Measurements from ENCODE around the gene GAD1. TPM values are rescaled to one million over a fixed set of nuclear protein-coding genes. Genes with fewer than 3 reads are reported as not detected.

The GAD1 gene
- polyA plus RNA-seq, 2 of the 4 experiments (the other 2 are of a cell fraction), result 0.15 to 0.48 TPM

DNA sequence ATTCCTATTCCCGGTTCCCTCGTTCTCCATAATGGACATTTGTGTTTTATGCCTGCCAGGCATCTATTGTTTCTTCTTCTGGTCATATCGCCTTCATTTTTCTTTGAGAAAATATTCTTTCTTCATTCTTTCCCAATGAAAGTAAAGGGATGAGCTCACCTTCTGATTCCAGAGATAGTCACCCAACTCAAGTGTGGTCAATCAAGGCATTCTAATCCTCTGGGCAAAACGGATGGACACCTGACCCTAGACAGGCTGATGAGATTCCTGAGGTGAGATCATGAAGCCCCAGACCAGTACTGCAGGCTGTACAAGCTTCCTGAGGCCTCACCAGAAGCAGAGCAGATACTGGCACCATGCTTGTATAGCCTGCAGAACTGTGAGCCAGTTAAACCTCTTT lies 52.8 kb downstream of the GAD1 start:
- Histone ChIP-seq H3K4me2 (no peak overlapping the region), H3K4me3 (no peak overlapping the region), H3K9me3 (no peaks in the 10 kb centered on the region), H3K4me1 (no peaks in the 10 kb centered on the region), H3K27ac (no peak overlapping the region)
- POLR2A ChIA-PET, result no interaction called here
- TF ChIP-seq, protein P1, sequence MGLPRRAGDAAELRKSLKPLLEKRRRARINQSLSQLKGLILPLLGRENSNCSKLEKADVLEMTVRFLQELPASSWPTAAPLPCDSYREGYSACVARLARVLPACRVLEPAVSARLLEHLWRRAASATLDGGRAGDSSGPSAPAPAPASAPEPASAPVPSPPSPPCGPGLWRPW (IDR thresholded peaks at IDR 0.05), result no peak
- no peak for TF ChIP-seq MAZ (IDR thresholded peaks at IDR 0.05; ENCODE audit: borderline replicate concordance, low read depth, low read length)
- TF ChIP-seq SMC3 (IDR thresholded peaks at IDR 0.05), result no peak
- TF ChIP-seq TP53 (CRISPR knock-in tag; IDR thresholded peaks at IDR 0.05), result no peak
- no peak for TF ChIP-seq NFE2L2 (conservative IDR thresholded peaks at IDR 0.05; ENCODE audit: low read length)
- TF ChIP-seq, protein P2, sequence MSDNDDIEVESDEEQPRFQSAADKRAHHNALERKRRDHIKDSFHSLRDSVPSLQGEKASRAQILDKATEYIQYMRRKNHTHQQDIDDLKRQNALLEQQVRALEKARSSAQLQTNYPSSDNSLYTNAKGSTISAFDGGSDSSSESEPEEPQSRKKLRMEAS (IDR thresholded peaks at IDR 0.05), result no peak
- TF ChIP-seq EHF (CRISPR knock-in tag; IDR thresholded peaks at IDR 0.05), result no peak
- TF ChIP-seq, protein P3, sequence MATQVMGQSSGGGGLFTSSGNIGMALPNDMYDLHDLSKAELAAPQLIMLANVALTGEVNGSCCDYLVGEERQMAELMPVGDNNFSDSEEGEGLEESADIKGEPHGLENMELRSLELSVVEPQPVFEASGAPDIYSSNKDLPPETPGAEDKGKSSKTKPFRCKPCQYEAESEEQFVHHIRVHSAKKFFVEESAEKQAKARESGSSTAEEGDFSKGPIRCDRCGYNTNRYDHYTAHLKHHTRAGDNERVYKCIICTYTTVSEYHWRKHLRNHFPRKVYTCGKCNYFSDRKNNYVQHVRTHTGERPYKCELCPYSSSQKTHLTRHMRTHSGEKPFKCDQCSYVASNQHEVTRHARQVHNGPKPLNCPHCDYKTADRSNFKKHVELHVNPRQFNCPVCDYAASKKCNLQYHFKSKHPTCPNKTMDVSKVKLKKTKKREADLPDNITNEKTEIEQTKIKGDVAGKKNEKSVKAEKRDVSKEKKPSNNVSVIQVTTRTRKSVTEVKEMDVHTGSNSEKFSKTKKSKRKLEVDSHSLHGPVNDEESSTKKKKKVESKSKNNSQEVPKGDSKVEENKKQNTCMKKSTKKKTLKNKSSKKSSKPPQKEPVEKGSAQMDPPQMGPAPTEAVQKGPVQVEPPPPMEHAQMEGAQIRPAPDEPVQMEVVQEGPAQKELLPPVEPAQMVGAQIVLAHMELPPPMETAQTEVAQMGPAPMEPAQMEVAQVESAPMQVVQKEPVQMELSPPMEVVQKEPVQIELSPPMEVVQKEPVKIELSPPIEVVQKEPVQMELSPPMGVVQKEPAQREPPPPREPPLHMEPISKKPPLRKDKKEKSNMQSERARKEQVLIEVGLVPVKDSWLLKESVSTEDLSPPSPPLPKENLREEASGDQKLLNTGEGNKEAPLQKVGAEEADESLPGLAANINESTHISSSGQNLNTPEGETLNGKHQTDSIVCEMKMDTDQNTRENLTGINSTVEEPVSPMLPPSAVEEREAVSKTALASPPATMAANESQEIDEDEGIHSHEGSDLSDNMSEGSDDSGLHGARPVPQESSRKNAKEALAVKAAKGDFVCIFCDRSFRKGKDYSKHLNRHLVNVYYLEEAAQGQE (IDR thresholded peaks at IDR 0.05), result no peak
- TF ChIP-seq FOXS1 (CRISPR knock-in tag; IDR thresholded peaks at IDR 0.05), result no peak
- CTCF ChIA-PET, result interaction anchor here (1.7 kb wide), 1 partner anchor 545 kb away, joined by 4 read pairs; no protein-coding TSS in a partner anchor
- ATAC-seq (no peak), DNase-seq (ENCODE audit: low read depth in 1 of 2, low spot score in 1 of 2) (no peak), FAIRE-seq (no peak)
- 58% methylated on average over 4 of the region's 4 CpGs for WGBS (ENCODE audit: missing lambda C conversion rate)

DNA sequence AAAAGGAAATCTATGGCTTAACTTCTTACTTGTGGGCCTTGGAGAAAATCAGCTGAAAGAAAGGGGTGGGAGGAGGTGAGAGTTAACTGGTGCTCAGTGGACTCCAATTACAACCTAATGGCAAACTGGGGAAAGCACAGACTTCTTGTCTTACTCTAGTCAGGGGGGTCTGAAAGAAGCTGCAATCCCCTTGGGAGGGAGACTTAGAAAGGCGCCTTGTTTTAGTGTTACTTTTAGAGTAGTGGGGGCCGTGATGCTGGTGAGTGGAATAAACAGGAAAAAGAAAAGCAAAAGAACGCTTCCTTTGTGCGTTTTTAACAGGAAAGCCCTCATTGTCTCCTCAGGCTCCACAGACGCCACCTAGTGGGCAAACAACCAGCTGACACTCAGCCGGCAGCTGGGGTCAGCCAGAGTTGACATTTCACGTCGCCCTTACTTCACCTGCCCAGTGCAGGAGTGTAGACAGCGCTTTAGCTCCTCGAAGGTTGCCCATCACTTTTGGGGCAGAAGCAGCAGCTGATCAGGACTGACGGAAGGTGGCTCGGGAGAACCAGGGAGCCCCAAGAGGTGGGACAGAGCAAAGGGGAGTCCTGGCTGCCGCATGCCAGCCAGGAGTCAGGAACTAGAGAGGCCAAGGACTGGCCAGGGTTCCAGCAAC lies 56.5 kb downstream of the GAD1 start:
- 13% methylated on average over 13 of the region's 13 CpGs for WGBS (ENCODE audit: missing lambda C conversion rate)
- Histone ChIP-seq H3K4me3 (no peak overlapping the region), H3K4me2 (peak overlapping the region; percentile 65), H3K9me3 (no peaks in the 10 kb centered on the region), H3K27ac (peak overlapping the region; percentile 28 to 76; a peak in 3 of 6 replicates), H3K4me1 (no peaks in the 10 kb centered on the region)
- ChIA-PET POLR2A (interaction anchor here (1.1 kb wide), 1 partner anchor 56 kb away, joined by 4 read pairs; the partner anchor contains the start of gene GORASP2), CTCF (interaction anchor here (0.7 to 3.9 kb wide), 32 partner anchors 10 to 1555 kb away, joined by 3 to 39 read pairs (median 5); partner anchors contain the start of genes GAD1 and GORASP2)
- FAIRE-seq (no peak), DNase-seq (ENCODE audit: low read depth in 1 of 2, low spot score in 1 of 2) (peak; percentile 71 to 84), ATAC-seq (peak; percentile 95 to 99)
- peak; percentile 65 for TF ChIP-seq SMC3 (IDR thresholded peaks at IDR 0.05)
- TF ChIP-seq RARB (CRISPR knock-in tag; IDR thresholded peaks at IDR 0.05), result 0 out of 2 replicates have a peak, but pooled peaks have one; percentile 65
- TF ChIP-seq POLR2AphosphoS2 (conservative IDR thresholded peaks at IDR 0.05; ENCODE audit: low read length), result no peak
- no peak for TF ChIP-seq MAFK (IDR thresholded peaks at IDR 0.05; ENCODE audit: partially characterized antibody)
- TF ChIP-seq RAD21 (conservative IDR thresholded peaks at IDR 0.05 in 1 of 2, IDR thresholded peaks at IDR 0.05 in 1 of 2), result peak; percentile 50 to 57
- TF ChIP-seq HOXB13 (CRISPR knock-in tag; IDR thresholded peaks at IDR 0.05; ENCODE audit: low read depth), result no peak
- TF ChIP-seq, protein P4, sequence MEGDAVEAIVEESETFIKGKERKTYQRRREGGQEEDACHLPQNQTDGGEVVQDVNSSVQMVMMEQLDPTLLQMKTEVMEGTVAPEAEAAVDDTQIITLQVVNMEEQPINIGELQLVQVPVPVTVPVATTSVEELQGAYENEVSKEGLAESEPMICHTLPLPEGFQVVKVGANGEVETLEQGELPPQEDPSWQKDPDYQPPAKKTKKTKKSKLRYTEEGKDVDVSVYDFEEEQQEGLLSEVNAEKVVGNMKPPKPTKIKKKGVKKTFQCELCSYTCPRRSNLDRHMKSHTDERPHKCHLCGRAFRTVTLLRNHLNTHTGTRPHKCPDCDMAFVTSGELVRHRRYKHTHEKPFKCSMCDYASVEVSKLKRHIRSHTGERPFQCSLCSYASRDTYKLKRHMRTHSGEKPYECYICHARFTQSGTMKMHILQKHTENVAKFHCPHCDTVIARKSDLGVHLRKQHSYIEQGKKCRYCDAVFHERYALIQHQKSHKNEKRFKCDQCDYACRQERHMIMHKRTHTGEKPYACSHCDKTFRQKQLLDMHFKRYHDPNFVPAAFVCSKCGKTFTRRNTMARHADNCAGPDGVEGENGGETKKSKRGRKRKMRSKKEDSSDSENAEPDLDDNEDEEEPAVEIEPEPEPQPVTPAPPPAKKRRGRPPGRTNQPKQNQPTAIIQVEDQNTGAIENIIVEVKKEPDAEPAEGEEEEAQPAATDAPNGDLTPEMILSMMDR (IDR thresholded peaks at IDR 0.05), result peak; percentile 87
- TF ChIP-seq, protein P5, sequence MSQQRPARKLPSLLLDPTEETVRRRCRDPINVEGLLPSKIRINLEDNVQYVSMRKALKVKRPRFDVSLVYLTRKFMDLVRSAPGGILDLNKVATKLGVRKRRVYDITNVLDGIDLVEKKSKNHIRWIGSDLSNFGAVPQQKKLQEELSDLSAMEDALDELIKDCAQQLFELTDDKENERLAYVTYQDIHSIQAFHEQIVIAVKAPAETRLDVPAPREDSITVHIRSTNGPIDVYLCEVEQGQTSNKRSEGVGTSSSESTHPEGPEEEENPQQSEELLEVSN (IDR thresholded peaks at IDR 0.05; ENCODE audit: borderline replicate concordance, low read depth), result no peak
- TF ChIP-seq EHF (CRISPR knock-in tag; IDR thresholded peaks at IDR 0.05), result no peak
- TF ChIP-seq CEBPB (IDR thresholded peaks at IDR 0.05), result no peak
- no peak for TF ChIP-seq HDAC2 (IDR thresholded peaks at IDR 0.05)
- TF ChIP-seq HOXA7 (CRISPR knock-in tag; IDR thresholded peaks at IDR 0.05), result no peak

Measured in A549 (cell line).